IMR-90 (cell line): Measurements from ENCODE around the gene NANOS3. TPM values are rescaled to one million over a fixed set of nuclear protein-coding genes. Genes with fewer than 3 reads are reported as not detected.

ENCODE experiments used
- ATAC-seq: fragments of 200-7000 bp; cut with Tn5 transposase; 2 replicates; pipeline ENCODE4 v1.9.1; 2020; ENCODE audit warnings: low read depth, mild to moderate bottlenecking, moderate library complexity
- BruUV-seq: library from RNA; stranded (reverse); fragments of 400-500 nt; replicated peaks from 2 replicates; lab custom pipeline; 2021; lab: Mats Ljungman, UMichigan
- CTCF ChIA-PET: fragments of 300-600 bp; formaldehyde crosslinking; extraction: SDS; loops from one replicate; lab custom pipeline; 2021; ENCODE audit warnings: antibody characterized with exemption; lab: Yijun Ruan, JAX
- POLR2A ChIA-PET: fragments of 300-600 bp; sonication (Branson Sonifier 250); formaldehyde crosslinking; loops from one replicate; lab custom pipeline; 2022; ENCODE audit warnings: antibody characterized with exemption; ENCODE audit not compliant: unreplicated experiment; lab: Charles Lee
- DNase-seq: peaks from one replicate; pipeline ENCODE4 v3.0.0; 2013
- H2AFZ ChIP-seq: replicated peaks from 2 replicates; pipeline ENCODE3; 2013; ENCODE audit warnings: low read length, mild to moderate bottlenecking; ENCODE audit not compliant: poor library complexity
- H2AK5ac ChIP-seq: 2 replicates; pipeline ENCODE4 v1.6.1; 2013; ENCODE audit warnings: low read depth, low read length, inconsistent platforms
- H2AK9ac ChIP-seq: replicated peaks from 2 replicates; pipeline ENCODE3; 2013; ENCODE audit warnings: mild to moderate bottlenecking, low read depth, low read length, moderate library complexity; ENCODE audit not compliant: poor library complexity
- H2BK120ac ChIP-seq: 2 replicates; pipeline ENCODE4 v1.6.1; 2013; ENCODE audit warnings: low read depth, low read length, inconsistent platforms
- H2BK15ac ChIP-seq: 3 replicates; pipeline ENCODE4 v1.6.1; 2013; ENCODE audit warnings: low read depth, low read length, inconsistent platforms
- H2BK20ac ChIP-seq: 2 replicates; pipeline ENCODE4 v1.6.1; 2013; ENCODE audit warnings: low read depth, mild to moderate bottlenecking, inconsistent platforms, low read length, moderate library complexity
- H2BK5ac ChIP-seq: 2 replicates; pipeline ENCODE4 v1.6.1; 2013; ENCODE audit warnings: mild to moderate bottlenecking, low read depth, low read length, inconsistent platforms; ENCODE audit not compliant: poor library complexity, severe bottlenecking
- H3K14ac ChIP-seq: replicated peaks from 2 replicates; pipeline ENCODE4 v1.6.1; 2013; ENCODE audit warnings: low read depth, low read length, inconsistent platforms
- H3K18ac ChIP-seq: 2 replicates; pipeline ENCODE4 v1.6.1; 2013; ENCODE audit warnings: low read depth, low read length, control low read depth
- H3K23ac ChIP-seq: 2 replicates; pipeline ENCODE4 v1.6.1; 2013; ENCODE audit warnings: low read depth, low read length, inconsistent platforms
- H3K27ac ChIP-seq: 2 replicates; pipeline ENCODE4 v1.5.1; 2013; ENCODE audit warnings: mild to moderate bottlenecking, control low read depth, low read length; ENCODE audit not compliant: insufficient read depth
- H3K27me3 ChIP-seq: 2 replicates; pipeline ENCODE4 v1.6.1; 2013; ENCODE audit warnings: low read length; ENCODE audit not compliant: control insufficient read depth, insufficient read depth
- H3K36me3 ChIP-seq: 2 replicates; pipeline ENCODE4 v1.6.1; 2013; ENCODE audit warnings: low read length, mixed read lengths; ENCODE audit not compliant: control insufficient read depth, insufficient read depth
- H3K4ac ChIP-seq: 2 replicates; pipeline ENCODE4 v1.6.1; 2013; ENCODE audit warnings: low read depth, low read length, inconsistent platforms
- H3K4me1 ChIP-seq: 2 replicates; pipeline ENCODE4 v1.6.1; 2013; ENCODE audit warnings: low read length, mixed read lengths; ENCODE audit not compliant: control insufficient read depth, insufficient read depth
- H3K4me2 ChIP-seq: 2 replicates; pipeline ENCODE4 v1.6.1; 2013; ENCODE audit warnings: low read depth, mild to moderate bottlenecking, control low read depth, low read length, moderate library complexity
- H3K4me3 ChIP-seq: 2 replicates; pipeline ENCODE4 v1.5.1; 2013; ENCODE audit warnings: low read depth, mild to moderate bottlenecking, control low read depth, low read length, moderate library complexity; ENCODE audit not compliant: insufficient read depth
- H3K56ac ChIP-seq: 2 replicates; pipeline ENCODE4 v1.6.1; 2013; ENCODE audit warnings: low read length, inconsistent platforms; ENCODE audit not compliant: insufficient read depth; ENCODE audit errors: extremely low read depth
- H3K79me1 ChIP-seq, 2 experiments: 2 replicates each; pipeline ENCODE4 v1.6.1; 2013; ENCODE audit warnings: low read length in 2 of 2, inconsistent platforms in 1 of 2, low read depth in 1 of 2
- H3K9ac ChIP-seq: 2 replicates; pipeline ENCODE4 v1.6.1; 2013; ENCODE audit warnings: low read depth, low read length, control low read depth
- H3K9me1 ChIP-seq: 2 replicates; pipeline ENCODE4 v1.6.1; 2013; ENCODE audit warnings: low read length, inconsistent platforms; ENCODE audit not compliant: insufficient read depth
- H3K9me3 ChIP-seq: 2 replicates; pipeline ENCODE4 v1.6.1; 2013; ENCODE audit warnings: low read length; ENCODE audit not compliant: control insufficient read depth, insufficient read depth
- H4K20me1 ChIP-seq: 2 replicates; pipeline ENCODE4 v1.6.1; 2013; ENCODE audit warnings: low read length, inconsistent platforms; ENCODE audit not compliant: insufficient read depth
- H4K5ac ChIP-seq: 2 replicates; pipeline ENCODE4 v1.6.1; 2013; ENCODE audit warnings: mild to moderate bottlenecking, low read depth, low read length, control low read depth
- H4K8ac ChIP-seq, 2 experiments: 2 replicates each; pipeline ENCODE4 v1.6.1; 2013; ENCODE audit warnings: low read depth in 2 of 2, low read length in 2 of 2, control low read depth in 1 of 2, inconsistent platforms in 1 of 2
- H4K91ac ChIP-seq: 2 replicates; pipeline ENCODE4 v1.6.1; 2013; ENCODE audit warnings: low read depth, low read length, inconsistent platforms; ENCODE audit not compliant: insufficient read depth
- BHLHE40 ChIP-seq: fragments of 150-350 bp; IDR thresholded peaks from 2 replicates; pipeline ENCODE4 v1.6.1; 2016; ENCODE audit warnings: mild to moderate bottlenecking, low read depth, low read length
- CEBPB ChIP-seq: IDR thresholded peaks from 2 replicates; pipeline ENCODE4 v1.6.1; 2012; ENCODE audit warnings: low read depth, low read length, improper control_type of control experiment
- CHD1 ChIP-seq: IDR thresholded peaks from 2 replicates; pipeline ENCODE4 v1.6.1; 2012; ENCODE audit warnings: low read depth, low read length, improper control_type of control experiment
- FOS ChIP-seq: fragments of 150-350 bp; IDR thresholded peaks from 2 replicates; pipeline ENCODE4 v1.6.1; 2016; ENCODE audit warnings: low read depth, low read length
- MAZ ChIP-seq: IDR thresholded peaks from 2 replicates; pipeline ENCODE4 v1.6.1; 2012; ENCODE audit warnings: low read depth, mild to moderate bottlenecking, low read length, improper control_type of control experiment, moderate library complexity, borderline replicate concordance
- POLR2A ChIP-seq: IDR thresholded peaks from 2 replicates; pipeline ENCODE4 v1.6.1; 2012; ENCODE audit warnings: mild to moderate bottlenecking, low read depth, low read length
- RAD21 ChIP-seq: IDR thresholded peaks from 2 replicates; pipeline ENCODE4 v1.6.1; 2012; ENCODE audit warnings: low read length, improper control_type of control experiment
- RFX5 ChIP-seq: IDR thresholded peaks from 2 replicates; pipeline ENCODE4 v1.8.0; 2012; ENCODE audit warnings: low read depth, mild to moderate bottlenecking, low read length, moderate library complexity
- WGBS, 2 experiments: methylation state at CpG; one replicate each; pipeline versions ENCODE4 v1.1.5 to v1.1.7; 2013; ENCODE audit warnings: missing lambda C conversion rate in 2 of 2; ENCODE audit not compliant: insufficient read length in 1 of 2; ENCODE audit errors: extremely low coverage in 2 of 2; 5-methylcytosine and 5-hydroxymethylcytosine counted together
- dilution Hi-C: fragments of 300-500 bp; cut with HindIII; formaldehyde crosslinking; loops from one replicate; pipeline ENCODE4 v1.14.3; 2018; ENCODE audit warnings: low sequenced_read_pairs; ENCODE audit not compliant: unreplicated experiment
- in situ Hi-C: fragments of 300-500 bp; cut with MboI; formaldehyde crosslinking; loops from 3 replicates; pipeline ENCODE4 v1.14.3; 2019; ENCODE audit warnings: low sequenced_read_pairs, inconsistent platforms, mixed read lengths
- intact Hi-C: fragments of 100-400 bp; cut with micrococcal nuclease; formaldehyde crosslinking; loops from 2 replicates; pipeline ENCODE4 v1.10.0; 2022
- polyA plus RNA-seq, 3 experiments: library from polyadenylated mRNA; depleted of rRNA; stranded (reverse); fragments of >200 nt; gene quantifications; 2 replicates each; pipeline ENCODE4 v1.2.3, GENCODE V29; 2012; ENCODE audit warnings: low replicate concordance in 1 of 3
- total RNA-seq: library from RNA; depleted of rRNA; stranded (reverse); fragments of >200 nt; gene quantifications from 2 replicates; pipeline ENCODE4 v1.2.3, GENCODE V29; 2012
- TF ChIP-seq, protein P1 (sequence below): fragments of 150-350 bp; IDR thresholded peaks from 2 replicates; pipeline ENCODE4 v1.6.1; 2016; ENCODE audit warnings: low read depth, mild to moderate bottlenecking, low read length, moderate library complexity, borderline replicate concordance
- TF ChIP-seq, protein P2 (sequence below): fragments of 150-350 bp; IDR thresholded peaks from 2 replicates; pipeline ENCODE4 v1.6.1; 2017; ENCODE audit warnings: mild to moderate bottlenecking, antibody characterized with exemption, low read length, low read depth

NANOS3 gene
- total and polyA plus RNA-seq, 2 of the 4 experiments (the other 2 are of a cell fraction), result 0.63 TPM; not detected in 1

DNA sequence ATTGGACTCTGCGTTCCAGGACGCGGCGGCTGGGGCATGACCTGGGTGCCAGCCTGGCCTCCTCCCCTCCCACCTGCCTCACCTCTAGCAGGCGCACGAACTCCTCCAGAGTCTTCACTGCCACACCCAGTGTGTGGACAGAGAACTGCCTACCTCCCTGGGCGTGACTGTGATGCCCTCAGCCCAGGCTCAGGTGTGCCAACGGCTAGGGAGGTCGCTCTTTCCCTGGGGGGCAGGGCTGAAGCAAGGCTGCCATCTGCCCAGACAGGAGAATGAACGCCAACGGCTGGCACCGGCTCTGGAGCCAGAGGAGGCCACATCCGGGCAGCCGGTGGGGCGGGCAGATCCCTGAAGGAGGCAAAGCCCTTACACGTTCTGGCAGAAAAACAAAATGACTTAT lies 11.3 kb downstream of the NANOS3 start:
- dilution Hi-C loops, result no loop called here
- Histone ChIP-seq H2BK5ac (no peak overlapping the region), H2AK5ac (no peak overlapping the region), H3K9me3 (no peaks in the 10 kb centered on the region), H4K5ac (no peak overlapping the region), H4K91ac (no peak overlapping the region), H3K4me1 (no peaks in the 10 kb centered on the region), H3K9me1 (no peaks in the 10 kb centered on the region), H3K4ac (no peak overlapping the region), H2BK15ac (no peak overlapping the region), H3K18ac (no peak overlapping the region), H3K23ac (no peak overlapping the region), H4K20me1 (no peaks in the 10 kb centered on the region), H3K4me2 (no peak overlapping the region), H2AFZ (no peak overlapping the region), H4K8ac (no peak overlapping the region), H3K36me3 (no peaks in the 10 kb centered on the region), H2BK20ac (no peak overlapping the region), H3K56ac (no peak overlapping the region), H3K79me1 (no peaks in the 10 kb centered on the region), H3K27ac (no peak overlapping the region), H3K4me3 (no peak overlapping the region), H3K27me3 (peaks cover 2% of the 10 kb centered on the region; the same call in 1 of the 2 replicates), H3K14ac (no peak overlapping the region), H2AK9ac (no peak overlapping the region), H3K9ac (no peak overlapping the region), H2BK120ac (no peak overlapping the region)
- CTCF ChIA-PET, result no interaction called here
- TF ChIP-seq CHD1 (no peak), RAD21 (no peak), POLR2A (no peak), MAZ (no peak), BHLHE40 (no peak), FOS (no peak), RFX5 (no peak), CEBPB (no peak)
- TF ChIP-seq, protein P1, sequence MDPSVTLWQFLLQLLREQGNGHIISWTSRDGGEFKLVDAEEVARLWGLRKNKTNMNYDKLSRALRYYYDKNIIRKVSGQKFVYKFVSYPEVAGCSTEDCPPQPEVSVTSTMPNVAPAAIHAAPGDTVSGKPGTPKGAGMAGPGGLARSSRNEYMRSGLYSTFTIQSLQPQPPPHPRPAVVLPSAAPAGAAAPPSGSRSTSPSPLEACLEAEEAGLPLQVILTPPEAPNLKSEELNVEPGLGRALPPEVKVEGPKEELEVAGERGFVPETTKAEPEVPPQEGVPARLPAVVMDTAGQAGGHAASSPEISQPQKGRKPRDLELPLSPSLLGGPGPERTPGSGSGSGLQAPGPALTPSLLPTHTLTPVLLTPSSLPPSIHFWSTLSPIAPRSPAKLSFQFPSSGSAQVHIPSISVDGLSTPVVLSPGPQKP, result no peak
- TF ChIP-seq, protein P2, sequence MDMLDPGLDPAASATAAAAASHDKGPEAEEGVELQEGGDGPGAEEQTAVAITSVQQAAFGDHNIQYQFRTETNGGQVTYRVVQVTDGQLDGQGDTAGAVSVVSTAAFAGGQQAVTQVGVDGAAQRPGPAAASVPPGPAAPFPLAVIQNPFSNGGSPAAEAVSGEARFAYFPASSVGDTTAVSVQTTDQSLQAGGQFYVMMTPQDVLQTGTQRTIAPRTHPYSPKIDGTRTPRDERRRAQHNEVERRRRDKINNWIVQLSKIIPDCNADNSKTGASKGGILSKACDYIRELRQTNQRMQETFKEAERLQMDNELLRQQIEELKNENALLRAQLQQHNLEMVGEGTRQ, result no peak
- DNase-seq, result no peak
- POLR2A ChIA-PET, result no interaction called here
- no TSS peak for BruUV-seq
- intact Hi-C loops, result loop anchor here (10.0 kb wide), 1 partner anchor 597 kb away; no protein-coding TSS in a partner anchor
- ATAC-seq, result no peak
- in situ Hi-C loops, result loop anchor here (10.0 to 25.0 kb wide), 2 partner anchors 449 to 587 kb away; partner anchors contain the start of gene PTGER1
- WGBS, 2 experiments, result 93% methylated on average over 13 of the region's 16 CpGs; no CpG with 5 or more reads in 1 of the 2 experiments
